ENCODE data around the gene LPO.

LPO gene

GRCh38 chr17:58202859-58203258 lies 35.5 kb upstream of the LPO start:
- H3K4me1 ChIP-seq (ENCODE audit: low read length), result peaks cover 5% of the 10 kb centered on the region; the same call in 1 of the 2 replicates
- no peak overlapping the region for H3K27ac ChIP-seq (ENCODE audit: low read length)
- TF ChIP-seq, protein P1, sequence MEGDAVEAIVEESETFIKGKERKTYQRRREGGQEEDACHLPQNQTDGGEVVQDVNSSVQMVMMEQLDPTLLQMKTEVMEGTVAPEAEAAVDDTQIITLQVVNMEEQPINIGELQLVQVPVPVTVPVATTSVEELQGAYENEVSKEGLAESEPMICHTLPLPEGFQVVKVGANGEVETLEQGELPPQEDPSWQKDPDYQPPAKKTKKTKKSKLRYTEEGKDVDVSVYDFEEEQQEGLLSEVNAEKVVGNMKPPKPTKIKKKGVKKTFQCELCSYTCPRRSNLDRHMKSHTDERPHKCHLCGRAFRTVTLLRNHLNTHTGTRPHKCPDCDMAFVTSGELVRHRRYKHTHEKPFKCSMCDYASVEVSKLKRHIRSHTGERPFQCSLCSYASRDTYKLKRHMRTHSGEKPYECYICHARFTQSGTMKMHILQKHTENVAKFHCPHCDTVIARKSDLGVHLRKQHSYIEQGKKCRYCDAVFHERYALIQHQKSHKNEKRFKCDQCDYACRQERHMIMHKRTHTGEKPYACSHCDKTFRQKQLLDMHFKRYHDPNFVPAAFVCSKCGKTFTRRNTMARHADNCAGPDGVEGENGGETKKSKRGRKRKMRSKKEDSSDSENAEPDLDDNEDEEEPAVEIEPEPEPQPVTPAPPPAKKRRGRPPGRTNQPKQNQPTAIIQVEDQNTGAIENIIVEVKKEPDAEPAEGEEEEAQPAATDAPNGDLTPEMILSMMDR (IDR thresholded peaks at IDR 0.05; ENCODE audit: low read depth, low read length), result no peak
- no peak for TF ChIP-seq EZH2phosphoT487 (IDR thresholded peaks at IDR 0.05; ENCODE audit: low read depth)
- no peak overlapping the region for H3K9ac ChIP-seq (ENCODE audit: low read length)
- no peak overlapping the region for H2AFZ ChIP-seq (ENCODE audit: low read depth, low read length)
- no peaks in the 10 kb centered on the region for H3K79me2 ChIP-seq (ENCODE audit: low read length)
- H3K27me3 ChIP-seq (ENCODE audit: low read depth, low read length), result peaks cover 11% of the 10 kb centered on the region; the same call in 1 of the 2 replicates
- H3K36me3 ChIP-seq (replicated peaks; ENCODE audit: low read depth, low read length), result no peaks in the 10 kb centered on the region
- H4K20me1 ChIP-seq (ENCODE audit: insufficient read depth, low read length), result no peaks in the 10 kb centered on the region
- no peak overlapping the region for H3K4me3 ChIP-seq (ENCODE audit: low read length)
- no peak overlapping the region for H3K4me2 ChIP-seq (ENCODE audit: low read length)
- no peaks in the 10 kb centered on the region for H3K9me3 ChIP-seq (ENCODE audit: insufficient read depth, low read length)

DNA sequence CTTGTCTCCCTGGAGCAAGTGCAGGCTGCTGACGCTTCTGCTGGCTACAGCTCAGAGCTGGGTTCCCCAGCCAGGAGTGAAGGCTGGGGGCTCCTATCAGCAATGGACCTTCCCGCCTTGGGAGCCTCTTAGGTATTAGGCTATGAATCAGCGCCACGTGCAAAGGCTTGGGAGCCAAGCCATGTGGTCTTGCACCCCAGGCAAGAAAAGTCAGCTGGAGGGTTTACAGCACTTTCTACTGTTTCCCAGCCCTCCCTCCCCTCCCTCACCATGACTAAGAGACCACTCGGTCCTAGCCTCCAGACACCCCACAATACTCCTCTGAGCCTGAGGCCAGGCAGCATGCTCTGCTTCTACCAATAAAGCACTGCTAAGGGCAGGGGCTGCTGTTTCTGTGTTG lies 33.6 kb upstream of the LPO start:
- H3K4me3 ChIP-seq (ENCODE audit: low read length), result no peak overlapping the region
- no peak overlapping the region for H3K4me2 ChIP-seq (ENCODE audit: low read length)
- TF ChIP-seq, protein P1 (IDR thresholded peaks at IDR 0.05; ENCODE audit: low read depth, low read length), result no peak
- no peak for TF ChIP-seq EZH2phosphoT487 (IDR thresholded peaks at IDR 0.05; ENCODE audit: low read depth)
- no peaks in the 10 kb centered on the region for H3K79me2 ChIP-seq (ENCODE audit: low read length)
- H3K9ac ChIP-seq (ENCODE audit: low read length), result no peak overlapping the region
- no peaks in the 10 kb centered on the region for H3K27me3 ChIP-seq (ENCODE audit: low read depth, low read length)
- H4K20me1 ChIP-seq (ENCODE audit: insufficient read depth, low read length), result no peaks in the 10 kb centered on the region
- H2AFZ ChIP-seq (ENCODE audit: low read depth, low read length), result no peak overlapping the region
- H3K4me1 ChIP-seq (ENCODE audit: low read length), result peaks cover 5% of the 10 kb centered on the region; the same call in 1 of the 2 replicates
- H3K27ac ChIP-seq (ENCODE audit: low read length), result no peak overlapping the region
- H3K36me3 ChIP-seq (replicated peaks; ENCODE audit: low read depth, low read length), result no peaks in the 10 kb centered on the region
- no peaks in the 10 kb centered on the region for H3K9me3 ChIP-seq (ENCODE audit: insufficient read depth, low read length)

- Histone ChIP-seq H3K9me3 (ENCODE audit: insufficient read depth, low read length) (no peaks in the 10 kb centered on the region), H3K79me2 (ENCODE audit: low read length) (no peaks in the 10 kb centered on the region), H3K27me3 (ENCODE audit: low read depth, low read length) (no peaks in the 10 kb centered on the region), H3K4me1 (ENCODE audit: low read length) (no peaks in the 10 kb centered on the region), H3K4me3 (ENCODE audit: low read length) (no peak overlapping the region), H3K36me3 (replicated peaks; ENCODE audit: low read depth, low read length) (no peaks in the 10 kb centered on the region), H3K9ac (ENCODE audit: low read length) (no peak overlapping the region), H2AFZ (ENCODE audit: low read depth, low read length) (no peak overlapping the region), H4K20me1 (ENCODE audit: insufficient read depth, low read length) (no peaks in the 10 kb centered on the region), H3K27ac (ENCODE audit: low read length) (no peak overlapping the region), H3K4me2 (ENCODE audit: low read length) (no peak overlapping the region)
- no peak for TF ChIP-seq EZH2phosphoT487 (IDR thresholded peaks at IDR 0.05; ENCODE audit: low read depth)
- TF ChIP-seq, protein P1 (IDR thresholded peaks at IDR 0.05; ENCODE audit: low read depth, low read length), result no peak
Observed at GRCh38 chr17:58205936-58206335, 32.4 kb upstream of the LPO start.

DNA sequence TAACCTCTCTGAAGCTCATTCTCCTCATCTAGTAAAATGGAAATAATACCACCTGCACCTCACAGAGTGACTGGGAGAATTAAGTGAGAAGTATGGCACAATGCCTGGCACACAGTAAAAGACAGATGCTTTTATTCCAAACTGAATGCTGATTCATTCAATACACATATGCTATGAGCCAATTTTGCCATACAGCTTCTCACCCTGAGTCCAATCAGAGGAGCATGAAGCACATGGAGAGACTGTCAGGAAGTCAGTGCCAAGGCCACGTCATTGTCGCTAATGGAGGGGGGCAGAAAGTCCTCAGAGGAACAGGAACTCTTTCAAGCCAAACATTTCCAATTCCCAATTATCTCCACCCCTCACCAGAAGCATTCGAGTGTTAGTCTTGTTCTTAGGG lies 30.9 kb upstream of the LPO start:
- no peak overlapping the region for H3K27ac ChIP-seq (ENCODE audit: low read length)
- H3K4me2 ChIP-seq (ENCODE audit: low read length), result no peak overlapping the region
- H3K4me1 ChIP-seq (ENCODE audit: low read length), result no peaks in the 10 kb centered on the region

More for the DNA sequence above, 30.9 kb upstream of the LPO start:
- Histone ChIP-seq H3K4me3 (ENCODE audit: low read length) (no peak overlapping the region), H3K79me2 (ENCODE audit: low read length) (no peaks in the 10 kb centered on the region), H3K9me3 (ENCODE audit: insufficient read depth, low read length) (no peaks in the 10 kb centered on the region), H3K27me3 (ENCODE audit: low read depth, low read length) (no peaks in the 10 kb centered on the region), H3K36me3 (replicated peaks; ENCODE audit: low read depth, low read length) (no peaks in the 10 kb centered on the region), H2AFZ (ENCODE audit: low read depth, low read length) (no peak overlapping the region), H3K9ac (ENCODE audit: low read length) (no peak overlapping the region), H4K20me1 (ENCODE audit: insufficient read depth, low read length) (no peaks in the 10 kb centered on the region)
- TF ChIP-seq EZH2phosphoT487 (IDR thresholded peaks at IDR 0.05; ENCODE audit: low read depth), result no peak
- TF ChIP-seq, protein P1 (IDR thresholded peaks at IDR 0.05; ENCODE audit: low read depth, low read length), result no peak
